Neural progenitor cell (in vitro differentiated cells): ENCODE data around the gene NEU2.

ENCODE experiments used
- CTCF ChIP-seq: fragments of 200-600 bp; sonication (generic); IDR thresholded peaks from 2 replicates; pipeline ENCODE4 v1.5.1; 2017; ENCODE audit warnings: antibody characterized with exemption, mild to moderate bottlenecking
- EZH2 ChIP-seq: fragments of 200-600 bp; sonication (generic); IDR thresholded peaks from 2 replicates; pipeline ENCODE4 v1.6.1; 2017; ENCODE audit warnings: antibody characterized with exemption, mild to moderate bottlenecking, moderate library complexity

GRCh38 chr2:233002829-233003657 is 29.4 kb upstream of the NEU2 start:
- TF ChIP-seq CTCF (no peak), EZH2 (no peak)
